ENCODE results near the gene CELF5.
"Not testable (repeated sequence)": the region's sequence is repeated elsewhere in the genome, so short reads cannot be mapped to it uniquely, and the experiment has no call there.

CELF5 gene

GRCh38 chr19:3190921-3191805, 33.3 kb upstream of the CELF5 start:
- DNase-seq = no peak

DNA sequence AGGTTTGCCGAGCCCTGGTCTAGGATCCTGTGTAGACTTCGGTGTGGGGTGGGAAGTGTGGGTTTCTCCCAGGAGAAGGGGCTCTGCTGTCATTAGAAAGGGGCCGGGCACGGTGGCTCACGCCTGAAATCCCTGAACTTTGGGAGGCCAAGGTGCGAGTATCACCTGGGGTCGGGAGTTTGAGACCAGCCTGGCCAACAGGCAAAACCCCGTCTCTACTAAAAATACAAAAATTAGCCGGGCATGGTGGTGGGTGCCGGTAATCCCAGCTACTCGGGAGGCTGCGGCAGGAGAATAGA, 32.7 kb upstream of the CELF5 start:
- DNase-seq = not testable (repeated sequence)

DNA sequence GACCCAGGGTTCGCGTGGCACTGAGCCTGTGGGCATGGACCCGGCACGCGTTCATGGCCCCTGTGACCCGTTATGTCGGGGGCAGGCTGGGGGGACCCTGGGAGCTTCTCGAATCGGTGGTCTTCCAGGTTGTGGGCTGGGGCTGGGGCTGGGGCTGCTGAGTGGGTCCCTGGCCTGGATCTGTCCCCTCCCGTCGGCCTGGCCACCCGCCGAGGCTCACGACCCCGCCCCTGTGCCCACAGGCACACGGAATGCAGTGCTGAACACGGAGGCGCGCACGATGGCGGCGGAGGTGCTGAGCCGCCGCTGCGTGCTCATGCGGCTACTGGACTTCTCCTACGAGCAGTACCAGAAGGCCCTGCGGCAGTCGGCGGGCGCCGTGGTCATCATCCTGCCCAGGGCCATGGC, 32.2 kb upstream of the CELF5 start:
- DNase-seq = no peak

- no peak for DNase-seq
These were observed 31.8 kb upstream of the CELF5 start for GRCh38 chr19:3192684-3193083.

GRCh38 chr19:3193256-3194105, 31.0 kb upstream of the CELF5 start:
- no peak for DNase-seq

DNA sequence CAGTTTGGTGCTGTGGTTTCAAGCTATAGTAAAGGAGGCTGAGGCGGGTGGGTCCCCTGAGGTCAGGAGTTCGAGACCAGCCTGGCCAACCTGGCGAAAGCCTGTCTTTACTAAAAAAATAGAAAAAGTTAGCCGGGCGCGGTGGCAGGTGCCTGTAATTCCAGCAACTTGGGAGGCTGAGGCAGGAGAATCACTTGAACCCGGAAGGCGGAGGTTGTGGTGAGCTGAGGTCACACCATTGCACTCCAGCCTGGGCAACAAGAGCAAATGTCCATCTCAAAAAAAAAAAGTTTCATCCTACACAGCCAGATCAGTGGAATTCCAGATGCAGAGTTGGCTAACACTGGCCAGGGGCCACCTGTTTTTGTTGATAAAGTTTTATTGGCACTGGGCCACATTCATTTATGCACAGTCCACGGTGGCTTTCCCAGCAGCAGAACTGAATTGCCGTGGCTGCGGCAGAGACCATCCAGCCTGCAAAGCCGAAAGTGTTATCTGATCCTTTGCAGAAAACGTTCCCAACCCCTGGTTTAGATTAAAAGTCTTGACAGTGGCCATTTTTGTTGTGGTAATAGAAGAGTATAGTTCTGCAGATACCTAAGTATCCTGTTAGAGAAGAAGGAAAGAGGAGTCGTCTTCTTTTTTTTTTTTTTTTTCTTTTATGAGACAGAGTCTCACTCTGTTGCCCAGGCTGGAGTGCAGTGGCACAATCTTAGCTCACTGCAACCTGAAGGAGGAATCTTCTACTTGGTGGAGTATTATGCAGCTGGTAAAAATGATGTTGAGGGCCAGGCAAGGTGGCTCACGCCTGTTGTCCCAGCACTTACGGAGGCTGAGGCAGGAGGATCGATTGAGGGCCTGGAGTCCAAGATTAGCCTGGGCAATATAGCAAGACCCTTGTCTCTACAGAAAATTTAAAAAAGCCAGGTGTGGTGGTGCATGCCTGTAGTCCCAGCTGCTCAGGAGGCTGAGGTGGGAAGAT, 30.1 kb upstream of the CELF5 start:
- DNase-seq = no peak

GRCh38 chr19:3196064-3196932, 28.2 kb upstream of the CELF5 start:
- no peak for DNase-seq

- DNase-seq = no peak
These were observed 27.6 kb upstream of the CELF5 start for GRCh38 chr19:3196933-3197205.

DNA sequence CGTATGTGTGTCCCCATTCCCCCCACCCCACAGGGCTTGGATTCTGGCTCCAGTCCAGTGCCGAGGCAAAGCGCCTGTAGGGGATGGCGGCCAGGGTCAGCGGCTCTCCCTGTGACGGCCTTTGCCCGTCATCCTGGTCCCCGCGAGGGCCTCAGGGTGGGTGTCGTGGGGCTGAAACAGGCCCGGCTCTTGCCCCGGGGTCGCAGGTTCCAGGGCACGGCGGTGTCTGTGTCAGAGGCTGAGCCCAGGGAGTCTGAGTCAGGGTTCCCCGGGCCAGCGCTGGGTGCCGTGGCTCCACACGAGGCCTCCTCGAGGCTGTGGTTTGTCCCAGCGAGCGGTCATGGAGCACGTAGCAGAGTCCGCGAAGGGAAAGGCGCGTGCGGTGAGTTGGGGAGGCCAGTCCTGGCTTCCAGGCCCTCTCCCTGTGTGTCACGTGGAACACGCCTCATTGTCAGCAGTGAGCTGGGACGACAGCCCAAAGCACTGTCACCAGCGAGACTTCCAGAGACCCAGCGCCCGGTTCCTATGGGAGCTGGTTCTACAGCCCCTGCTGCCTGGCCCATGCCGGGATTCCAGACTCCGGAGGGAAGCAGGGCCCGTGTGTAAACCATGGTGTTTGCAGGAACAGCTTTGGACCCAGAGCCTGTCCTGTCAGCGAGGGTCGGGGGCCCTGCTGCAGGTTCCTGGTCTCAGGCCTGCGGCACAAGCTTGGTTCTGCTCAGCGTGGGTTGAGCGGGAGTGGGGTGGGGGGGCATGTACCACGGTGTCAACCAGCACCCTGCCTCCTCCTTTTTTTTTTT, 25.4 kb upstream of the CELF5 start:
- DNase-seq = no peak

GRCh38 chr19:3201072-3201700, 23.3 kb upstream of the CELF5 start:
- no peak for DNase-seq

DNA sequence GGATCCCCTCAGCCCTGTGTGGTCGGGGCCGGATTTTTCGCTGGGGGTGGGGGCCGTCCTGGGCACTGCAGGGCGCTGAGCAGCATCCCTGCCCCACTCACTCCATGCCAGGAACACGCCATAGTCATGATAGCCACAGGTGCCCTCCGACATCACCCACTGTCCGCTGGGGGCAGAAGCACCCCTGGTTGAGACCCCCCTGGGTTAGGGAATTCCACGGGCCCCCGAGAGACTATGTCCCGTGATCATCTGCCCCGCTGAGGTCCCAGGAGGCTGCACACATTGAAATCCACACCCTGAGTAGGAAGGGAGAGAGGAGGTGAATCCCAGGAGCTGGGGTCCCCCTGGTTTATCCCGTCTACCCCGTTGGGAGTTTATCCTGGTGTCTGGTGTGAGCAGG, 22.6 kb upstream of the CELF5 start:
- no peak for DNase-seq

DNA sequence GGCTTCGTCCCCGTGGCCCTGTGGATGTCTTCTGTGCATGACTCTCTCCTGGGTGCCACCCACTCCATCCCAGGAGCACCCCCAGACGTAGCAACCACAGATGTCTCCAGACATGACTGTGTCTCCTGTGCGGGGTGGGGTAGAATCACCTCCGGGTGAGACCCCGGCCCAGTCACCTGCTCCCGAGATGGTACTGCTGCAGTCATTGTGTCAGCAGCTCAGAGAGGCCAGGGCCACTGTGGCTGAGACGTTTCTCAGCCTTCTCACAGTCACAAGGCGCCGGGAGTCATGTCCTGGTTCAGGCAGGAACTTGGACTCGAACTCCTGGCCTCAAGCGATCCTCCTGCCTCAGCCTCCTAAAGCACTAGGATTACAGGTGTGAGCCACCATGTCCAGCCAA, 22.1 kb upstream of the CELF5 start:
- DNase-seq = no peak

GRCh38 chr19:3202895-3203294, 21.6 kb upstream of the CELF5 start:
- not testable (repeated sequence) for DNase-seq

DNA sequence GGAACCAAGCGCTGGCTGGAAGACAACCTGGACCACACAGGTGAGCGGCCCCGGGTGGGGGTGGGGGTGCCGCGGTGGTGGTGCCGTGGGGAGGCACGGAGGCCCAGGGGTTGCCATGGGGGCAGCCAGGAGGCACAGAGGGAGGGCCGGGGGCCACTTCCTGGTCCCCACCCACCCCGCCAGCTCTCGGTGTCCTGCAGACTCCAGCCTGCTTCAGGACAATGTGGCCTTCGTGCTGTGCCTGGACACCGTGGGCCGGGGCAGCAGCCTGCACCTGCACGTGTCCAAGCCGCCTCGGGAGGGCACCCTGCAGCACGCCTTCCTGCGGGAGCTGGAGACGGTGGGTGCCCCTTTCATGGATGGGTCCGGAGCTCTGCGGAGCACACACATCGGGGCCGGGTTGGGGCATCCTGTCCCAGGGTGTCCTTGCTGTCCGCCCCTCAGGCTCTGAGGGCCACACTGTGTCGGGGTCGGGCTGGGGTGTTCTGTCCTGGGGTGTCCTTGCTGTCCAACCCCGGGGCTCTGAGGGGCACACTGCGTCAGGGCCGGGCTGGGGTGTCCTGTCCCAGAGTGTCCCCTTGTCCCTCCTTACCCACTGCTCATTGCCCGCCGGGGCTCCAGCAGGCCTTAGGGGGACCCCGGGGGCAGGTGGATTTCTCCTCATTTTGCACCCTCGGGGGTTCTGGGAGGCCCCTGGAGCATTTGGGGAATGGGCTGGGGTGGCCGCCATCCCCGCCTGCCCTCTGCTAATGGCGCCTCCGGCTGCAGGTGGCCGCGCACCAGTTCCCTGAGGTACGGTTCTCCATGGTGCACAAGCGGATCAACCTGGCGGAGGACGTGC, 20.4 kb upstream of the CELF5 start:
- no peak for DNase-seq

- no peak for DNase-seq
These were observed 19.7 kb upstream of the CELF5 start for GRCh38 chr19:3204646-3205275.

- no peak for DNase-seq
These were observed 18.1 kb upstream of the CELF5 start for GRCh38 chr19:3206216-3206953.

- DNase-seq = no peak
These were observed 16.8 kb upstream of the CELF5 start for GRCh38 chr19:3207461-3208242.

Measured in DMS79 (cell line).